Panc1 (cell line): Measurements from ENCODE around the gene SMIM36. TPM values are rescaled to one million over a fixed set of nuclear protein-coding genes. Genes with fewer than 3 reads are reported as not detected.

Experiments
- ATAC-seq: fragments of 200-7000 bp; cut with Tn5 transposase; 2 replicates; pipeline ENCODE4 v1.9.1; 2020; ENCODE audit warnings: mild to moderate bottlenecking, moderate library complexity
- BruUV-seq: library from RNA; stranded (reverse); fragments of 400-500 nt; replicated peaks from 2 replicates; lab custom pipeline; 2021; lab: Mats Ljungman, UMichigan
- CTCF ChIA-PET: fragments of 300-600 bp; sonication (Branson Sonifier 250); formaldehyde crosslinking; loops from one replicate; lab custom pipeline; 2022; ENCODE audit warnings: antibody characterized with exemption; lab: Charles Lee
- POLR2A ChIA-PET: fragments of 300-600 bp; sonication (Branson Sonifier 250); formaldehyde crosslinking; loops from one replicate; lab custom pipeline; 2022; ENCODE audit warnings: antibody characterized with exemption; lab: Charles Lee
- DNase-seq: peaks from one replicate; pipeline ENCODE4 v3.0.0-alpha.2; 2010; ENCODE audit warnings: low read depth, low spot score
- H3K27ac ChIP-seq: 2 replicates; pipeline ENCODE4 v1.5.1; 2011; ENCODE audit warnings: mild to moderate bottlenecking, low read length, inconsistent platforms
- H3K27me3 ChIP-seq: fragments of 200-500 bp; sonication (Bioruptor generic); 2 replicates; pipeline ENCODE4 v1.6.0; 2014; ENCODE audit warnings: low read length, inconsistent platforms; ENCODE audit not compliant: control insufficient read depth, insufficient read depth
- H3K36me3 ChIP-seq: fragments of 200-500 bp; sonication (Bioruptor generic); 2 replicates; pipeline ENCODE4 v1.5.1; 2014; ENCODE audit warnings: inconsistent platforms, mild to moderate bottlenecking, low read length, moderate library complexity; ENCODE audit not compliant: control insufficient read depth, insufficient read depth
- H3K4me1 ChIP-seq: 2 replicates; pipeline ENCODE4 v1.5.1; 2011; ENCODE audit warnings: inconsistent platforms, mild to moderate bottlenecking, low read length, moderate library complexity; ENCODE audit not compliant: control insufficient read depth, insufficient read depth
- H3K4me3 ChIP-seq, 2 experiments: 2 replicates each; pipeline ENCODE4 v1.5.1; 2011 to 2012; ENCODE audit warnings: low read depth in 2 of 2, low read length in 2 of 2, mild to moderate bottlenecking in 2 of 2, inconsistent platforms in 1 of 2, moderate library complexity in 1 of 2
- H3K9me3 ChIP-seq: fragments of 200-500 bp; sonication (Bioruptor generic); 2 replicates; pipeline ENCODE4 v1.5.1; 2014; ENCODE audit warnings: low read depth, mild to moderate bottlenecking, inconsistent platforms, low read length, moderate library complexity; ENCODE audit not compliant: control insufficient read depth, insufficient read depth
- POLR2AphosphoS5 ChIP-seq: IDR thresholded peaks from 2 replicates; pipeline ENCODE4 v1.6.1; 2012; ENCODE audit warnings: mild to moderate bottlenecking, low read depth, low read length, moderate library complexity
- SIN3A ChIP-seq: IDR thresholded peaks from 2 replicates; pipeline ENCODE4 v1.6.1; 2012; ENCODE audit warnings: low read depth, mild to moderate bottlenecking, low read length, moderate library complexity, borderline replicate concordance; ENCODE audit not compliant: insufficient read depth
- TCF7L2 ChIP-seq: IDR thresholded peaks from 2 replicates; pipeline ENCODE4 v1.6.1; 2011; ENCODE audit warnings: mild to moderate bottlenecking, low read depth, low read length, inconsistent platforms
- in situ Hi-C: cut with HindIII; loops from 2 replicates; pipeline ENCODE4 v1.10.0; 2016; ENCODE audit warnings: low sequenced_read_pairs, low pct_unique_long_range_greater_than_20kb
- intact Hi-C: fragments of 100-400 bp; cut with micrococcal nuclease; formaldehyde crosslinking; loops from one replicate; pipeline ENCODE4 v1.10.0; 2022; ENCODE audit not compliant: unreplicated experiment
- total RNA-seq: library from RNA; stranded (reverse); gene quantifications from one replicate; pipeline ENCODE4 v1.2.1, GENCODE V29; 2021; ENCODE audit not compliant: unreplicated experiment
- TF ChIP-seq, protein P1 (sequence below): fragments of 450-650 bp; IDR thresholded peaks from 2 replicates; pipeline ENCODE4 v1.5.1; 2017; ENCODE audit warnings: mild to moderate bottlenecking
- TF ChIP-seq, protein P2 (sequence below), 2 experiments: IDR thresholded peaks; 2 replicates each; pipeline ENCODE4 v1.6.1; 2011 to 2012; ENCODE audit warnings: low read depth in 2 of 2, control low read depth in 1 of 2, low read length in 1 of 2, mild to moderate bottlenecking in 1 of 2, moderate library complexity in 1 of 2; ENCODE audit not compliant: insufficient read depth in 1 of 2

Gene SMIM36
- total RNA-seq, 1 experiment from 2014 or later = not detected

DNA sequence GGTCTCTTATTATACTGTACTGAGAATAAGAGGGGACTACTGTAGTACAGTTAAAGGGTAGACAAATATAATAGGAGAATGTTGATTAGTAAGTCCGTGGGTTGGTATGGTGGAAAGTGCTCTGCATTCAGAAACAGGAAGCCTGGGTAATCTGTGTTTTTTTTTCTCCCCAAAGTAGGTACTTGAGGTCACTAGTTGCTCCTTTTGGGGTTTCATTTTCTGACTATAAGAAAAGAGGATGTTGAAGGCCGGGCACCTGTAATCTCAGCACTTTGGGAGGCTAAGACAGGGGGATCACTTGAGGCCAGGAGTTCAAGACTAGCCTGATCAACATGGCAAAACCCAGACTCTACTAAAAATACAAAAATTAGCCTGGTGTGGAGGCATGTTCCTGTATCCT is 47.7 kb downstream of the SMIM36 start:
- Histone ChIP-seq H3K4me3 (no peak overlapping the region), H3K4me1 (no peaks in the 10 kb centered on the region), H3K27me3 (no peaks in the 10 kb centered on the region), H3K36me3 (no peaks in the 10 kb centered on the region), H3K9me3 (no peaks in the 10 kb centered on the region), H3K27ac (no peak overlapping the region)
- in situ Hi-C loops = no loop called here
- TF ChIP-seq TCF7L2 (no peak), POLR2AphosphoS5 (no peak), SIN3A (no peak)
- ATAC-seq (no peak), DNase-seq (no peak)
- BruUV-seq = no TSS peak
- intact Hi-C loops = no loop called here
- CTCF ChIA-PET = no interaction called here
- POLR2A ChIA-PET = no interaction called here

DNA sequence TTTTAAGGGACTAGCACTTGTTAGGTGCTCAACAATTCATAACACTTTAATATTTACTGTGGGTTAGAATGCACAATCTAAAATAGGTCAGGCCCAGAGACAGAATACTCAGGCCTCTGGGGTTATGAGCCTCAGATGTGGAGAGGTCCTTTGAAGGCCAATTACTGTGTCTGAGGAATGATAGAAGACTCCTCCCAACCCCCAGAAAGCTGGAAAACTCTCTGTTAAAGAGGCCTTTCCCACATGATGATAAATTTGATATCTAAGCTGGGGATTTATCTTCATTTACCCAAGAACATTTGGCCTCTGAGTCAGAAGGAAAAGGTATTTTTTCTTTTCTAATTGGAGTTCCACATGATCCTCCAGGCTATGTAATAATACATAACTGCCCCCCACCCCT is 48.5 kb downstream of the SMIM36 start:
- H3K4me3 ChIP-seq = no peak overlapping the region
- no TSS peak for BruUV-seq
- H3K4me1 ChIP-seq = no peaks in the 10 kb centered on the region
- no peaks in the 10 kb centered on the region for H3K27me3 ChIP-seq
- no peak for ATAC-seq
- H3K36me3 ChIP-seq = no peaks in the 10 kb centered on the region
- intact Hi-C loops (no loop called here), in situ Hi-C loops (no loop called here)
- ChIA-PET CTCF (no interaction called here), POLR2A (no interaction called here)
- TF ChIP-seq, protein P1, sequence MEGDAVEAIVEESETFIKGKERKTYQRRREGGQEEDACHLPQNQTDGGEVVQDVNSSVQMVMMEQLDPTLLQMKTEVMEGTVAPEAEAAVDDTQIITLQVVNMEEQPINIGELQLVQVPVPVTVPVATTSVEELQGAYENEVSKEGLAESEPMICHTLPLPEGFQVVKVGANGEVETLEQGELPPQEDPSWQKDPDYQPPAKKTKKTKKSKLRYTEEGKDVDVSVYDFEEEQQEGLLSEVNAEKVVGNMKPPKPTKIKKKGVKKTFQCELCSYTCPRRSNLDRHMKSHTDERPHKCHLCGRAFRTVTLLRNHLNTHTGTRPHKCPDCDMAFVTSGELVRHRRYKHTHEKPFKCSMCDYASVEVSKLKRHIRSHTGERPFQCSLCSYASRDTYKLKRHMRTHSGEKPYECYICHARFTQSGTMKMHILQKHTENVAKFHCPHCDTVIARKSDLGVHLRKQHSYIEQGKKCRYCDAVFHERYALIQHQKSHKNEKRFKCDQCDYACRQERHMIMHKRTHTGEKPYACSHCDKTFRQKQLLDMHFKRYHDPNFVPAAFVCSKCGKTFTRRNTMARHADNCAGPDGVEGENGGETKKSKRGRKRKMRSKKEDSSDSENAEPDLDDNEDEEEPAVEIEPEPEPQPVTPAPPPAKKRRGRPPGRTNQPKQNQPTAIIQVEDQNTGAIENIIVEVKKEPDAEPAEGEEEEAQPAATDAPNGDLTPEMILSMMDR = no peak
- no peak for TF ChIP-seq POLR2AphosphoS5
- no peak for TF ChIP-seq TCF7L2
- TF ChIP-seq, protein P2, sequence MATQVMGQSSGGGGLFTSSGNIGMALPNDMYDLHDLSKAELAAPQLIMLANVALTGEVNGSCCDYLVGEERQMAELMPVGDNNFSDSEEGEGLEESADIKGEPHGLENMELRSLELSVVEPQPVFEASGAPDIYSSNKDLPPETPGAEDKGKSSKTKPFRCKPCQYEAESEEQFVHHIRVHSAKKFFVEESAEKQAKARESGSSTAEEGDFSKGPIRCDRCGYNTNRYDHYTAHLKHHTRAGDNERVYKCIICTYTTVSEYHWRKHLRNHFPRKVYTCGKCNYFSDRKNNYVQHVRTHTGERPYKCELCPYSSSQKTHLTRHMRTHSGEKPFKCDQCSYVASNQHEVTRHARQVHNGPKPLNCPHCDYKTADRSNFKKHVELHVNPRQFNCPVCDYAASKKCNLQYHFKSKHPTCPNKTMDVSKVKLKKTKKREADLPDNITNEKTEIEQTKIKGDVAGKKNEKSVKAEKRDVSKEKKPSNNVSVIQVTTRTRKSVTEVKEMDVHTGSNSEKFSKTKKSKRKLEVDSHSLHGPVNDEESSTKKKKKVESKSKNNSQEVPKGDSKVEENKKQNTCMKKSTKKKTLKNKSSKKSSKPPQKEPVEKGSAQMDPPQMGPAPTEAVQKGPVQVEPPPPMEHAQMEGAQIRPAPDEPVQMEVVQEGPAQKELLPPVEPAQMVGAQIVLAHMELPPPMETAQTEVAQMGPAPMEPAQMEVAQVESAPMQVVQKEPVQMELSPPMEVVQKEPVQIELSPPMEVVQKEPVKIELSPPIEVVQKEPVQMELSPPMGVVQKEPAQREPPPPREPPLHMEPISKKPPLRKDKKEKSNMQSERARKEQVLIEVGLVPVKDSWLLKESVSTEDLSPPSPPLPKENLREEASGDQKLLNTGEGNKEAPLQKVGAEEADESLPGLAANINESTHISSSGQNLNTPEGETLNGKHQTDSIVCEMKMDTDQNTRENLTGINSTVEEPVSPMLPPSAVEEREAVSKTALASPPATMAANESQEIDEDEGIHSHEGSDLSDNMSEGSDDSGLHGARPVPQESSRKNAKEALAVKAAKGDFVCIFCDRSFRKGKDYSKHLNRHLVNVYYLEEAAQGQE (IDR thresholded peaks at IDR 0.05; ENCODE audit: insufficient read depth in 1 of 2, low read depth in 2 of 2, low read length in 1 of 2) = no peak
- TF ChIP-seq SIN3A = no peak
- no peaks in the 10 kb centered on the region for H3K9me3 ChIP-seq
- DNase-seq = no peak
- H3K27ac ChIP-seq = no peak overlapping the region

DNA sequence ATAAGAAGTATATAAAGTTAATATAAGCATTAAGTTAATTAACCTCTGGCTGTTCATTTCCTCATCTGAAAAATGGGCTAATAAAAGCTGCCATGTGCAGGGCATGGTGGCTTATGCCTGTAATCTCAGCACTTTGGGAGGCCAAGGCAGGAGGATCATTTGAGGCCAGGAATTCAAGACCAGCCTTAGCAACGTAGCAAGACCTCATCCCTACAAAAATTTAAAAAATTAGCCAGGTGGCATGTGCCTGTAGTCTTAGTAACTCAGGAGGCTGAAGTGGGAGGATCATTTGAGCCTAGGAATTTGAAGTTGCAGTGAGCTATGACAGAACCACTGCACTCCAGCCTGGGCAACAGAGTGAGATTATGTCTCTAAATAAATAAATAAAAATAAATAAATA is 49.0 kb downstream of the SMIM36 start:
- TF ChIP-seq, protein P2 (IDR thresholded peaks at IDR 0.05; ENCODE audit: insufficient read depth in 1 of 2, low read depth in 2 of 2, low read length in 1 of 2) = no peak
- TF ChIP-seq SIN3A (no peak), POLR2AphosphoS5 (no peak), TCF7L2 (no peak)
- TF ChIP-seq, protein P1 = no peak
- Histone ChIP-seq H3K36me3 (no peaks in the 10 kb centered on the region), H3K4me1 (no peaks in the 10 kb centered on the region), H3K4me3 (no peak overlapping the region), H3K27me3 (no peaks in the 10 kb centered on the region), H3K9me3 (no peaks in the 10 kb centered on the region), H3K27ac (no peak overlapping the region)
- in situ Hi-C loops (no loop called here), intact Hi-C loops (no loop called here)
- ATAC-seq (no peak), DNase-seq (no peak)
- ChIA-PET CTCF (no interaction called here), POLR2A (no interaction called here)
- BruUV-seq = no TSS peak
